Rectal smooth muscle tissue (tissue), 1 donor: ENCODE measurements around the gene BCL7B.
"Not testable (repeated sequence)": the region's sequence is repeated elsewhere in the genome, so short reads cannot be mapped to it uniquely, and the experiment has no call there.

Experiments used
- H3K27ac ChIP-seq: one replicate; pipeline ENCODE4 v1.7.0; 2013; ENCODE audit warnings: low read depth, low read length, inconsistent platforms
- H3K27me3 ChIP-seq: one replicate; pipeline ENCODE4 v1.7.0; 2013; ENCODE audit warnings: low read length; ENCODE audit not compliant: control insufficient read depth, insufficient read depth
- H3K36me3 ChIP-seq: one replicate; pipeline ENCODE4 v1.7.0; 2013; ENCODE audit warnings: low read length; ENCODE audit not compliant: control insufficient read depth, insufficient read depth
- H3K4me1 ChIP-seq: one replicate; pipeline ENCODE4 v1.7.0; 2013; ENCODE audit warnings: low read length; ENCODE audit not compliant: control insufficient read depth, insufficient read depth
- H3K4me3 ChIP-seq: one replicate; pipeline ENCODE4 v1.7.0; 2013; ENCODE audit warnings: low read length
- H3K9ac ChIP-seq: one replicate; pipeline ENCODE4 v1.7.0; 2013; ENCODE audit warnings: low read length

Gene BCL7B

GRCh38 chr7:73496626-73497025 is 60.9 kb downstream of the BCL7B start:
- Histone ChIP-seq H3K4me1 (no peaks in the 10 kb centered on the region), H3K27ac (no peak overlapping the region), H3K27me3 (no peaks in the 10 kb centered on the region), H3K4me3 (no peak overlapping the region), H3K9ac (no peak overlapping the region), H3K36me3 (peaks cover 25% of the 10 kb centered on the region)

- H3K27ac ChIP-seq, H3K9ac ChIP-seq, H3K4me3 ChIP-seq, H3K27me3 ChIP-seq, H3K4me1 ChIP-seq: not testable (repeated sequence)
- H3K36me3 ChIP-seq = peaks cover 25% of the 10 kb centered on the region
These were observed 62.0 kb downstream of the BCL7B start for GRCh38 chr7:73495507-73495906.

- peaks cover 8% of the 10 kb centered on the region for H3K36me3 ChIP-seq
These were observed 67.5 kb downstream of the BCL7B start for GRCh38 chr7:73489976-73490375.

GRCh38 chr7:73487486-73487885 is 70.0 kb downstream of the BCL7B start:
- no peak overlapping the region for H3K9ac ChIP-seq
- peaks cover 13% of the 10 kb centered on the region for H3K36me3 ChIP-seq
- H3K27ac ChIP-seq = no peak overlapping the region
- H3K27me3 ChIP-seq = no peaks in the 10 kb centered on the region
- H3K4me1 ChIP-seq = no peaks in the 10 kb centered on the region
- no peak overlapping the region for H3K4me3 ChIP-seq

More at GRCh38 chr7:73489976-73490375, 67.5 kb downstream of the BCL7B start:
- Histone ChIP-seq H3K27me3 (no peaks in the 10 kb centered on the region), H3K4me1 (no peaks in the 10 kb centered on the region), H3K9ac (no peak overlapping the region), H3K27ac (no peak overlapping the region), H3K4me3 (no peak overlapping the region)
